Mesenchymal stem cell (in vitro differentiated cells and primary cell): ENCODE data around the gene LRRC7. TPM values are rescaled to one million over a fixed set of nuclear protein-coding genes. Genes with fewer than 3 reads are reported as not detected.

ENCODE experiments used
- DNase-seq: peaks from one replicate; pipeline ENCODE4 v3.0.0-alpha.2; 2013
- H2AFZ ChIP-seq: one replicate; pipeline ENCODE4 v1.6.1; 2013; ENCODE audit warnings: low read depth, mild to moderate bottlenecking, control low read depth, inconsistent platforms, low read length, moderate library complexity
- H2AK5ac ChIP-seq: 2 replicates; pipeline ENCODE4 v1.6.1; 2013; ENCODE audit warnings: low read length, moderate library complexity, mild to moderate bottlenecking, inconsistent platforms; ENCODE audit not compliant: severe bottlenecking
- H2BK120ac ChIP-seq: one replicate; pipeline ENCODE4 v1.6.1; 2013; ENCODE audit warnings: low read depth, mild to moderate bottlenecking, inconsistent platforms, low read length, moderate library complexity
- H2BK12ac ChIP-seq, 2 experiments: one replicate each; pipeline ENCODE4 v1.6.1; 2013; ENCODE audit warnings: inconsistent platforms in 2 of 2, low read length in 2 of 2, mild to moderate bottlenecking in 2 of 2, moderate library complexity in 2 of 2, control low read depth in 1 of 2
- H2BK15ac ChIP-seq: one replicate; pipeline ENCODE4 v1.6.1; 2013; ENCODE audit warnings: mild to moderate bottlenecking, low read depth, inconsistent platforms; ENCODE audit not compliant: poor library complexity, severe bottlenecking
- H2BK5ac ChIP-seq: 2 replicates; pipeline ENCODE4 v1.6.1; 2013; ENCODE audit warnings: low read depth, mild to moderate bottlenecking, low read length, control low read depth, inconsistent platforms; ENCODE audit not compliant: poor library complexity, severe bottlenecking
- H3K14ac ChIP-seq, 2 experiments: one replicate each; pipeline ENCODE4 v1.6.1; 2013; ENCODE audit warnings: inconsistent platforms in 2 of 2, low read length in 2 of 2, control low read depth in 1 of 2, mild to moderate bottlenecking in 1 of 2, moderate library complexity in 1 of 2
- H3K18ac ChIP-seq, 2 experiments: one replicate each; pipeline ENCODE4 v1.6.1; 2013; ENCODE audit warnings: inconsistent platforms in 2 of 2, low read length in 2 of 2, control low read depth in 1 of 2, low read depth in 1 of 2, mild to moderate bottlenecking in 1 of 2
- H3K23ac ChIP-seq, 2 experiments: one replicate each; pipeline ENCODE4 v1.6.1; 2013; ENCODE audit warnings: inconsistent platforms in 2 of 2, low read length in 2 of 2, mild to moderate bottlenecking in 2 of 2, moderate library complexity in 2 of 2, control low read depth in 1 of 2
- H3K27ac ChIP-seq: 2 replicates; pipeline ENCODE4 v1.5.1; 2013; ENCODE audit warnings: mild to moderate bottlenecking, moderate library complexity, low read length, control low read depth, inconsistent platforms; ENCODE audit not compliant: poor library complexity, severe bottlenecking
- H3K27me3 ChIP-seq, 2 experiments: 2 replicates each; pipeline versions ENCODE4 v1.6.1 to v1.7.0; 2013; ENCODE audit warnings: low read length in 2 of 2, mild to moderate bottlenecking in 2 of 2, moderate library complexity in 2 of 2, control low read depth in 1 of 2, inconsistent platforms in 1 of 2; ENCODE audit not compliant: control insufficient read depth in 1 of 2, insufficient read depth in 1 of 2
- H3K36me3 ChIP-seq, 2 experiments: 2 replicates each; pipeline versions ENCODE4 v1.6.1 to v1.7.0; 2013; ENCODE audit warnings: low read length in 2 of 2, control low read depth in 1 of 2, inconsistent platforms in 1 of 2, low read depth in 1 of 2, mild to moderate bottlenecking in 1 of 2; ENCODE audit not compliant: insufficient read depth in 2 of 2, control insufficient read depth in 1 of 2
- H3K4ac ChIP-seq, 2 experiments: one replicate each; pipeline ENCODE4 v1.6.1; 2013; ENCODE audit warnings: inconsistent platforms in 2 of 2, low read length in 2 of 2, mild to moderate bottlenecking in 2 of 2, moderate library complexity in 2 of 2, control low read depth in 1 of 2, low read depth in 1 of 2
- H3K4me1 ChIP-seq: 2 replicates; pipeline ENCODE4 v1.6.1; 2013; ENCODE audit warnings: low read depth, low read length, control low read depth; ENCODE audit not compliant: control insufficient read depth, insufficient read depth
- H3K4me2 ChIP-seq: 2 replicates; pipeline ENCODE4 v1.6.1; 2013; ENCODE audit warnings: low read length, mild to moderate bottlenecking, inconsistent platforms; ENCODE audit not compliant: poor library complexity, severe bottlenecking
- H3K4me3 ChIP-seq, 2 experiments: 2 replicates each; pipeline versions ENCODE4 v1.5.1 to v1.7.0; 2013; ENCODE audit warnings: low read length in 2 of 2, mild to moderate bottlenecking in 2 of 2, control low read depth in 1 of 2, low read depth in 1 of 2; ENCODE audit not compliant: insufficient read depth in 1 of 2
- H3K79me1 ChIP-seq: replicated peaks from 2 replicates; pipeline ENCODE4 v1.6.1; 2013; ENCODE audit warnings: mild to moderate bottlenecking, control low read depth, low read length, inconsistent platforms; ENCODE audit not compliant: poor library complexity, severe bottlenecking
- H3K9ac ChIP-seq: 2 replicates; pipeline ENCODE4 v1.7.0; 2013; ENCODE audit warnings: mild to moderate bottlenecking, low read length, moderate library complexity
- H3K9me3 ChIP-seq: 2 replicates; pipeline ENCODE4 v1.7.0; 2013; ENCODE audit warnings: mild to moderate bottlenecking, low read length; ENCODE audit not compliant: control insufficient read depth
- H4K8ac ChIP-seq: one replicate; pipeline ENCODE4 v1.6.1; 2013; ENCODE audit warnings: inconsistent platforms, mild to moderate bottlenecking, low read length, moderate library complexity
- H4K91ac ChIP-seq: one replicate; pipeline ENCODE4 v1.6.1; 2013; ENCODE audit warnings: mild to moderate bottlenecking, low read length, inconsistent platforms
- WGBS: methylation state at CpG from one replicate; pipeline ENCODE4 v1.1.7; 2013; ENCODE audit warnings: mixed read lengths; 5-methylcytosine and 5-hydroxymethylcytosine counted together
- polyA plus RNA-seq, 2 experiments: library from polyadenylated mRNA; stranded (reverse); fragments of 200-250 nt; gene quantifications; one replicate each; pipeline ENCODE4 v1.2.3, GENCODE V29; 2013

The LRRC7 gene
- polyA plus RNA-seq (2013, experiment 1 of 2): 0.43 TPM
- polyA plus RNA-seq (2013, experiment 2 of 2): 0.41 TPM

DNA sequence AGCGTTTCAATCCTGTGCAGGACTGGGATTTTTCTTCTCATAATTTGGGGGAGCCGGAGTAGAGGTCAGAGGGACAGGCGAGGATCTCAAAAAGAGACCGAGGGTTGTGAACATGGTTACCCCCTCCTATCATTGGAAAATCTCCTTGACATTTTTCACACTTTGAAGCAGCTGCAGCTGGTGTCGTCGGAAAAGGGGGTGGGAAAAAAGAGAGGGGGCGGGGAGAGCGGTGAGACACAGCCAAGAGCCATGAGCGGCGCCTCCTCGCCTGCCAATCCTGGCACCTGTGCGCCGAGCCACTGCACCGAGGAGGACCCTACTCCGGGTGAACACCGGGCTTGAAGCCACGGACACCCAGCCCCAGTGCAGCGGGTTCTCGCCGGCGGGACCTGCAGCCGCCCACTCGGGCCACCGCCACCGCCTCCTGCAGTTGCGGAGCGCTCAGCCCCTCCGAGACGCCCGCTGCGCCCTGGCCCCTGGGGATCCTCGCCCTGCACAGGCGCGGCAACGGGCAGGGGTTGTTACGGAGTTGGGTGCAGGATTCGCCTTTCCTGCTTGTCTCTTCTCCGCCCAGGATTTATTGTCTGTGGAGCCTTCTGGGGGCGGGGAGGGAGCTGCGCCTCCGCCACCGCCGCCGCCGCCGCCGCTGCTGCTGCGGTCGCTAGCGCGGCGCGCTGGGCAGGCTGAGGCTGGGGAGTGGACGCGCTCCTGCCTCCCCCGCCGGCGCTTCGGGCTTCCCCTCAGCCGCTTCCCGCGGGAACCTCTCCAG is at the start of gene LRRC7:
TSS of gene LRRC7 (plus strand) at position 271 of the 769 bp plus-strand sequence. CDS start 718 bp downstream, outside the sequence.
- Histone ChIP-seq H3K9me3 (peaks cover 3% of the 10 kb centered on the region), H2AK5ac (no peak within 1 kb of the TSS), H3K9ac (no peak within 1 kb of the TSS), H2BK5ac (no peak within 1 kb of the TSS), H4K8ac (no peak within 1 kb of the TSS), H3K14ac (peak within 1 kb of the TSS in 1 of 2 experiments; percentile 71), H2BK15ac (peak within 1 kb of the TSS; percentile 6), H2AFZ (peak within 1 kb of the TSS; percentile 61), H3K4me1 (peaks cover 26% of the 10 kb centered on the region), H3K4me3 (peak within 1 kb of the TSS; percentile 58 to 76), H3K27ac (no peak within 1 kb of the TSS), H3K18ac (peak within 1 kb of the TSS in 1 of 2 experiments; percentile 44), H3K23ac (no peak within 1 kb of the TSS), H2BK12ac (no peak within 1 kb of the TSS), H3K4me2 (peak within 1 kb of the TSS; percentile 75), H2BK120ac (no peak within 1 kb of the TSS), H3K27me3 (peaks cover 25 to 54% of the 10 kb centered on the region in 2 experiments), H3K4ac (no peak within 1 kb of the TSS), H3K79me1 (no peaks in the 10 kb centered on the region), H4K91ac (no peak within 1 kb of the TSS), H3K36me3 (no peaks in the 10 kb centered on the region)
- WGBS: 1% methylated on average over 44 of the region's 62 CpGs
- DNase-seq: peak; percentile 27

DNA sequence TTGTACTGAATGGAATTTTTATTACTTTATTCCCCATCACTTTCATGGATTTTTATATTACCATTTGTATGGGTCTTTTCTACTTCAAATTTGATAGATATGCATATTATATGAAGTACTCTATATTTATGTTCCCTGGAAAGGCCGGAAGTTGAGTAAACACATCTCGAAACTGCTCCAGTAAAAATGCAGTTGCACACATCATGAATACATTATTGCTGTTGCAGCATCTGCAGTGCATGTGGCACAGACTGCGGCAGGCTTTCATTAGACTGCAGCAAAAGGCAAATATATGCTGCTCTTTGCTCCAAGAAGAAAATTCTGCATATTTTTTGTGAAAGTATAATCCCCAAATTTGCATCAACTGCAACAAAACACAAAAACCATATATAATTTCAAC is 48.7 kb upstream of the LRRC7 start:
- H3K27ac ChIP-seq: no peak overlapping the region
- H3K14ac ChIP-seq: no peak overlapping the region
- WGBS: 90% methylated on average over 3 of the region's 3 CpGs
- H3K36me3 ChIP-seq: no peaks in the 10 kb centered on the region
- H4K8ac ChIP-seq: no peak overlapping the region
- H3K4me3 ChIP-seq: no peak overlapping the region
- H2BK120ac ChIP-seq: no peak overlapping the region
- DNase-seq: no peak
- H3K18ac ChIP-seq: no peak overlapping the region
- H3K4me1 ChIP-seq: peaks cover 4% of the 10 kb centered on the region
- no peaks in the 10 kb centered on the region for H3K9me3 ChIP-seq
- no peak overlapping the region for H2BK5ac ChIP-seq
- H2AK5ac ChIP-seq: no peak overlapping the region
- H3K9ac ChIP-seq: no peak overlapping the region
- H2BK15ac ChIP-seq: no peak overlapping the region
- H3K27me3 ChIP-seq: peaks cover 0 to 3% of the 10 kb centered on the region in 2 experiments
- no peak overlapping the region for H3K4ac ChIP-seq
- H3K79me1 ChIP-seq: no peaks in the 10 kb centered on the region
- no peak overlapping the region for H2AFZ ChIP-seq
- no peak overlapping the region for H3K4me2 ChIP-seq
- no peak overlapping the region for H4K91ac ChIP-seq
- H2BK12ac ChIP-seq: no peak overlapping the region
- no peak overlapping the region for H3K23ac ChIP-seq

DNA sequence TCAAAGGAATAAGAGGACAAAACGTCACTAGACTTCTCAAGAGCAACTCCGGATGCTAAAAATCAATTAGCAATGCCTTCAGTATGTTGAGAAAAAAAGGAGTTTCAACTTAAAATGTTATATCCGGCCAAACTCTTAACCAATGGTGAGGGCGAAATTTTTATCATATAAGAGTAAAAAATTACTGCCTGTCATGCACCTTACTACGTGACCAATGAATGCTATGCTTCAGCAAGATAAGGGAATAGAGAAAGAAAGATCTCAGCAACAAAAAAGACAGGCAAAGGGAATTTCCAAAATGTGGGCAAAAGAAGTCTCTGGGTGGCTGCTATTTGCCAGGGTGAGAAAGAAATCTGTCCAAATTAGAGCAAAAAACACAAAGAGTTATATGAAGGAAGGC is 47.4 kb upstream of the LRRC7 start:
- no peak for DNase-seq
- no peak overlapping the region for H3K9ac ChIP-seq
- H3K4me1 ChIP-seq: peaks cover 6% of the 10 kb centered on the region
- H2AK5ac ChIP-seq: no peak overlapping the region
- H2BK5ac ChIP-seq: no peak overlapping the region
- H2AFZ ChIP-seq: no peak overlapping the region
- H3K4ac ChIP-seq: no peak overlapping the region
- H2BK15ac ChIP-seq: no peak overlapping the region
- no peak overlapping the region for H3K4me3 ChIP-seq
- no peak overlapping the region for H3K18ac ChIP-seq
- H4K8ac ChIP-seq: no peak overlapping the region
- no peak overlapping the region for H3K14ac ChIP-seq
- no peak overlapping the region for H2BK120ac ChIP-seq
- H3K23ac ChIP-seq: no peak overlapping the region
- no peaks in the 10 kb centered on the region for H3K36me3 ChIP-seq
- no peak overlapping the region for H4K91ac ChIP-seq
- no peak overlapping the region for H3K27ac ChIP-seq
- H2BK12ac ChIP-seq: no peak overlapping the region
- no peaks in the 10 kb centered on the region for H3K9me3 ChIP-seq
- peaks cover 0 to 3% of the 10 kb centered on the region in 2 experiments for H3K27me3 ChIP-seq
- 95% methylated on average over 4 of the region's 5 CpGs for WGBS
- H3K79me1 ChIP-seq: no peaks in the 10 kb centered on the region
- no peak overlapping the region for H3K4me2 ChIP-seq

DNA sequence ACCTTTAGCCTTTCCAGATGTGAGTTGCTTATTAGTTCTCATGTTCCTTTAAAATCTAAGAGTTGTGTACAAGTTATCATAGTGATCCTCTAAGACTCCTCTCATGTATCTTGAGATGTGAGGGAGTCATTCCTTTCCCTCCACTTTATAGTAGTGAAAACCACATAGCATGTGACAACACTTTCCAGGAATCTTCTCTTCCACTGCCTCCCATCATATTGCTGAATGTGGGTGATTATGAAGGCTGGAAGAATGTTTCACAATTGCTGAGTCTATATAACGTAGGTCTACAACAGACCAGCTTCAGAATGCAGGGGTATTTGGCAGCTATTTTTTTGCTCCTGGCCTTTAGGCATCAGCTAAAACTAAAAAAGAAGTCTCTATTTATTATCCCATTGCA is 44.7 kb upstream of the LRRC7 start:
- Histone ChIP-seq H3K4ac (no peak overlapping the region), H3K27me3 (no peaks in the 10 kb centered on the region), H3K36me3 (no peaks in the 10 kb centered on the region), H2BK5ac (no peak overlapping the region), H4K8ac (no peak overlapping the region), H4K91ac (no peak overlapping the region), H3K18ac (no peak overlapping the region), H2AFZ (no peak overlapping the region), H2AK5ac (peak overlapping the region; percentile 44), H3K9me3 (no peaks in the 10 kb centered on the region), H2BK120ac (no peak overlapping the region), H3K4me2 (no peak overlapping the region), H2BK15ac (no peak overlapping the region), H3K9ac (no peak overlapping the region), H3K27ac (peak overlapping the region; percentile 52), H3K4me1 (peaks cover 6% of the 10 kb centered on the region), H3K4me3 (no peak overlapping the region), H2BK12ac (no peak overlapping the region), H3K23ac (no peak overlapping the region), H3K14ac (no peak overlapping the region), H3K79me1 (no peaks in the 10 kb centered on the region)
- DNase-seq: peak; percentile 90
- WGBS: 0% methylated on average over 1 of the region's 1 CpG
